Measurements from ENCODE around the gene BNIP2.

BNIP2 gene

GRCh38 chr15:59616379-59616778, 72.7 kb downstream of the BNIP2 start:
- no peak for TF ChIP-seq POLR2AphosphoS5 (IDR thresholded peaks at IDR 0.05; ENCODE audit: low read depth, low read length)
- TF ChIP-seq POLR2A (IDR thresholded peaks at IDR 0.05; ENCODE audit: low read depth, low read length): no peak
- DNase-seq (ENCODE audit: insufficient read length): no peak
- FAIRE-seq: no peak

- no peak for FAIRE-seq
- TF ChIP-seq POLR2A (IDR thresholded peaks at IDR 0.05; ENCODE audit: low read depth, low read length) (no peak), TAF1 (IDR thresholded peaks at IDR 0.05; ENCODE audit: borderline replicate concordance, low read depth, low read length) (no peak), POLR2AphosphoS5 (IDR thresholded peaks at IDR 0.05; ENCODE audit: low read depth, low read length) (no peak)
- DNase-seq (ENCODE audit: insufficient read length): no peak
Measured at GRCh38 chr15:59615661-59616060, 73.5 kb downstream of the BNIP2 start.

GRCh38 chr15:59614153-59614552, 75.0 kb downstream of the BNIP2 start:
- FAIRE-seq (no peak), DNase-seq (ENCODE audit: insufficient read length) (no peak)
- no peak for TF ChIP-seq POLR2A (IDR thresholded peaks at IDR 0.05; ENCODE audit: low read depth, low read length)
- TF ChIP-seq TAF1 (IDR thresholded peaks at IDR 0.05; ENCODE audit: borderline replicate concordance, low read depth, low read length): no peak
- no peak for TF ChIP-seq POLR2AphosphoS5 (IDR thresholded peaks at IDR 0.05; ENCODE audit: low read depth, low read length)

GRCh38 chr15:59611276-59612260, 77.6 kb downstream of the BNIP2 start, which contains the start of gene GCNT3:
GCNT3 (plus strand) TSS chr15:59611783; CDS start chr15:59618239, 6,456 bp downstream.
- DNase-seq (ENCODE audit: insufficient read length): no peak
- FAIRE-seq: no peak
- TF ChIP-seq POLR2A (IDR thresholded peaks at IDR 0.05; ENCODE audit: low read depth, low read length) (no peak), TAF1 (IDR thresholded peaks at IDR 0.05; ENCODE audit: borderline replicate concordance, low read depth, low read length) (no peak), POLR2AphosphoS5 (IDR thresholded peaks at IDR 0.05; ENCODE audit: low read depth, low read length) (no peak)

GRCh38 chr15:59609730-59610712, 79.1 kb downstream of the BNIP2 start:
- TF ChIP-seq POLR2AphosphoS5 (IDR thresholded peaks at IDR 0.05; ENCODE audit: low read depth, low read length) (no peak), TAF1 (IDR thresholded peaks at IDR 0.05; ENCODE audit: borderline replicate concordance, low read depth, low read length) (no peak), POLR2A (IDR thresholded peaks at IDR 0.05; ENCODE audit: low read depth, low read length) (no peak)
- DNase-seq (ENCODE audit: insufficient read length) (no peak), FAIRE-seq (no peak)
